IMR-90 (cell line): ENCODE measurements around the gene SLC44A5. TPM values are rescaled to one million over a fixed set of nuclear protein-coding genes. Genes with fewer than 3 reads are reported as not detected.

Experiments
- ATAC-seq: fragments of 200-7000 bp; cut with Tn5 transposase; 2 replicates; pipeline ENCODE4 v1.9.1; 2020; ENCODE audit warnings: low read depth, mild to moderate bottlenecking, moderate library complexity
- BruUV-seq: library from RNA; stranded (reverse); fragments of 400-500 nt; replicated peaks from 2 replicates; lab custom pipeline; 2021; lab: Mats Ljungman, UMichigan
- CTCF ChIA-PET: fragments of 300-600 bp; formaldehyde crosslinking; extraction: SDS; loops from one replicate; lab custom pipeline; 2021; ENCODE audit warnings: antibody characterized with exemption; lab: Yijun Ruan, JAX
- POLR2A ChIA-PET: fragments of 300-600 bp; sonication (Branson Sonifier 250); formaldehyde crosslinking; loops from one replicate; lab custom pipeline; 2022; ENCODE audit warnings: antibody characterized with exemption; ENCODE audit not compliant: unreplicated experiment; lab: Charles Lee
- DNase-seq: peaks from one replicate; pipeline ENCODE4 v3.0.0; 2013
- H2AFZ ChIP-seq: replicated peaks from 2 replicates; pipeline ENCODE3; 2013; ENCODE audit warnings: low read length, mild to moderate bottlenecking; ENCODE audit not compliant: poor library complexity
- H2AK5ac ChIP-seq: 2 replicates; pipeline ENCODE4 v1.6.1; 2013; ENCODE audit warnings: low read depth, low read length, inconsistent platforms
- H2AK9ac ChIP-seq: replicated peaks from 2 replicates; pipeline ENCODE3; 2013; ENCODE audit warnings: mild to moderate bottlenecking, low read depth, low read length, moderate library complexity; ENCODE audit not compliant: poor library complexity
- H2BK120ac ChIP-seq: 2 replicates; pipeline ENCODE4 v1.6.1; 2013; ENCODE audit warnings: low read depth, low read length, inconsistent platforms
- H2BK15ac ChIP-seq: 3 replicates; pipeline ENCODE4 v1.6.1; 2013; ENCODE audit warnings: low read depth, low read length, inconsistent platforms
- H2BK20ac ChIP-seq: 2 replicates; pipeline ENCODE4 v1.6.1; 2013; ENCODE audit warnings: low read depth, mild to moderate bottlenecking, inconsistent platforms, low read length, moderate library complexity
- H2BK5ac ChIP-seq: 2 replicates; pipeline ENCODE4 v1.6.1; 2013; ENCODE audit warnings: mild to moderate bottlenecking, low read depth, low read length, inconsistent platforms; ENCODE audit not compliant: poor library complexity, severe bottlenecking
- H3K14ac ChIP-seq: replicated peaks from 2 replicates; pipeline ENCODE4 v1.6.1; 2013; ENCODE audit warnings: low read depth, low read length, inconsistent platforms
- H3K18ac ChIP-seq: 2 replicates; pipeline ENCODE4 v1.6.1; 2013; ENCODE audit warnings: low read depth, low read length, control low read depth
- H3K23ac ChIP-seq: 2 replicates; pipeline ENCODE4 v1.6.1; 2013; ENCODE audit warnings: low read depth, low read length, inconsistent platforms
- H3K27ac ChIP-seq: 2 replicates; pipeline ENCODE4 v1.5.1; 2013; ENCODE audit warnings: mild to moderate bottlenecking, control low read depth, low read length; ENCODE audit not compliant: insufficient read depth
- H3K27me3 ChIP-seq: 2 replicates; pipeline ENCODE4 v1.6.1; 2013; ENCODE audit warnings: low read length; ENCODE audit not compliant: control insufficient read depth, insufficient read depth
- H3K36me3 ChIP-seq: 2 replicates; pipeline ENCODE4 v1.6.1; 2013; ENCODE audit warnings: low read length, mixed read lengths; ENCODE audit not compliant: control insufficient read depth, insufficient read depth
- H3K4ac ChIP-seq: 2 replicates; pipeline ENCODE4 v1.6.1; 2013; ENCODE audit warnings: low read depth, low read length, inconsistent platforms
- H3K4me1 ChIP-seq: 2 replicates; pipeline ENCODE4 v1.6.1; 2013; ENCODE audit warnings: low read length, mixed read lengths; ENCODE audit not compliant: control insufficient read depth, insufficient read depth
- H3K4me2 ChIP-seq: 2 replicates; pipeline ENCODE4 v1.6.1; 2013; ENCODE audit warnings: low read depth, mild to moderate bottlenecking, control low read depth, low read length, moderate library complexity
- H3K4me3 ChIP-seq: 2 replicates; pipeline ENCODE4 v1.5.1; 2013; ENCODE audit warnings: low read depth, mild to moderate bottlenecking, control low read depth, low read length, moderate library complexity; ENCODE audit not compliant: insufficient read depth
- H3K56ac ChIP-seq: 2 replicates; pipeline ENCODE4 v1.6.1; 2013; ENCODE audit warnings: low read length, inconsistent platforms; ENCODE audit not compliant: insufficient read depth; ENCODE audit errors: extremely low read depth
- H3K79me1 ChIP-seq, 2 experiments: 2 replicates each; pipeline ENCODE4 v1.6.1; 2013; ENCODE audit warnings: low read length in 2 of 2, inconsistent platforms in 1 of 2, low read depth in 1 of 2
- H3K9ac ChIP-seq: 2 replicates; pipeline ENCODE4 v1.6.1; 2013; ENCODE audit warnings: low read depth, low read length, control low read depth
- H3K9me1 ChIP-seq: 2 replicates; pipeline ENCODE4 v1.6.1; 2013; ENCODE audit warnings: low read length, inconsistent platforms; ENCODE audit not compliant: insufficient read depth
- H3K9me3 ChIP-seq: 2 replicates; pipeline ENCODE4 v1.6.1; 2013; ENCODE audit warnings: low read length; ENCODE audit not compliant: control insufficient read depth, insufficient read depth
- H4K20me1 ChIP-seq: 2 replicates; pipeline ENCODE4 v1.6.1; 2013; ENCODE audit warnings: low read length, inconsistent platforms; ENCODE audit not compliant: insufficient read depth
- H4K5ac ChIP-seq: 2 replicates; pipeline ENCODE4 v1.6.1; 2013; ENCODE audit warnings: mild to moderate bottlenecking, low read depth, low read length, control low read depth
- H4K8ac ChIP-seq, 2 experiments: 2 replicates each; pipeline ENCODE4 v1.6.1; 2013; ENCODE audit warnings: low read depth in 2 of 2, low read length in 2 of 2, control low read depth in 1 of 2, inconsistent platforms in 1 of 2
- H4K91ac ChIP-seq: 2 replicates; pipeline ENCODE4 v1.6.1; 2013; ENCODE audit warnings: low read depth, low read length, inconsistent platforms; ENCODE audit not compliant: insufficient read depth
- BHLHE40 ChIP-seq: fragments of 150-350 bp; IDR thresholded peaks from 2 replicates; pipeline ENCODE4 v1.6.1; 2016; ENCODE audit warnings: mild to moderate bottlenecking, low read depth, low read length
- CEBPB ChIP-seq: IDR thresholded peaks from 2 replicates; pipeline ENCODE4 v1.6.1; 2012; ENCODE audit warnings: low read depth, low read length, improper control_type of control experiment
- CHD1 ChIP-seq: IDR thresholded peaks from 2 replicates; pipeline ENCODE4 v1.6.1; 2012; ENCODE audit warnings: low read depth, low read length, improper control_type of control experiment
- FOS ChIP-seq: fragments of 150-350 bp; IDR thresholded peaks from 2 replicates; pipeline ENCODE4 v1.6.1; 2016; ENCODE audit warnings: low read depth, low read length
- MAFK ChIP-seq: IDR thresholded peaks from 2 replicates; pipeline ENCODE4 v1.6.1; 2012; ENCODE audit warnings: low read depth, low read length, improper control_type of control experiment
- MAZ ChIP-seq: IDR thresholded peaks from 2 replicates; pipeline ENCODE4 v1.6.1; 2012; ENCODE audit warnings: low read depth, mild to moderate bottlenecking, low read length, improper control_type of control experiment, moderate library complexity, borderline replicate concordance
- NFE2L2 ChIP-seq: fragments of 150-350 bp; IDR thresholded peaks from 2 replicates; pipeline ENCODE4 v1.6.1; 2016; ENCODE audit warnings: low read depth, mild to moderate bottlenecking, low read length
- RAD21 ChIP-seq: IDR thresholded peaks from 2 replicates; pipeline ENCODE4 v1.6.1; 2012; ENCODE audit warnings: low read length, improper control_type of control experiment
- RCOR1 ChIP-seq: IDR thresholded peaks from 2 replicates; pipeline ENCODE4 v1.6.1; 2012; ENCODE audit warnings: mild to moderate bottlenecking, low read length, improper control_type of control experiment; ENCODE audit not compliant: insufficient replicate concordance
- RFX5 ChIP-seq: IDR thresholded peaks from 2 replicates; pipeline ENCODE4 v1.8.0; 2012; ENCODE audit warnings: low read depth, mild to moderate bottlenecking, low read length, moderate library complexity
- SMC3 ChIP-seq: fragments of 150-350 bp; IDR thresholded peaks from 2 replicates; pipeline ENCODE4 v1.6.1; 2016; ENCODE audit warnings: low read depth, mild to moderate bottlenecking, antibody characterized with exemption, low read length, moderate library complexity
- USF2 ChIP-seq: fragments of 150-350 bp; IDR thresholded peaks from 2 replicates; pipeline ENCODE4 v1.6.1; 2017; ENCODE audit warnings: mild to moderate bottlenecking, antibody characterized with exemption, low read length, low read depth
- WGBS, 2 experiments: methylation state at CpG; one replicate each; pipeline versions ENCODE4 v1.1.5 to v1.1.7; 2013; ENCODE audit warnings: missing lambda C conversion rate in 2 of 2; ENCODE audit not compliant: insufficient read length in 1 of 2; ENCODE audit errors: extremely low coverage in 2 of 2; 5-methylcytosine and 5-hydroxymethylcytosine counted together
- dilution Hi-C: fragments of 300-500 bp; cut with HindIII; formaldehyde crosslinking; loops from one replicate; pipeline ENCODE4 v1.14.3; 2018; ENCODE audit warnings: low sequenced_read_pairs; ENCODE audit not compliant: unreplicated experiment
- in situ Hi-C: fragments of 300-500 bp; cut with MboI; formaldehyde crosslinking; loops from 3 replicates; pipeline ENCODE4 v1.14.3; 2019; ENCODE audit warnings: low sequenced_read_pairs, inconsistent platforms, mixed read lengths
- intact Hi-C: fragments of 100-400 bp; cut with micrococcal nuclease; formaldehyde crosslinking; loops from 2 replicates; pipeline ENCODE4 v1.10.0; 2022
- polyA plus RNA-seq, 3 experiments: library from polyadenylated mRNA; depleted of rRNA; stranded (reverse); fragments of >200 nt; gene quantifications; 2 replicates each; pipeline ENCODE4 v1.2.3, GENCODE V29; 2012; ENCODE audit warnings: low replicate concordance in 1 of 3
- total RNA-seq: library from RNA; depleted of rRNA; stranded (reverse); fragments of >200 nt; gene quantifications from 2 replicates; pipeline ENCODE4 v1.2.3, GENCODE V29; 2012
- TF ChIP-seq, protein P1 (sequence below): conservative IDR thresholded peaks from 2 replicates; pipeline ENCODE4 v1.5.1; 2012; ENCODE audit warnings: mild to moderate bottlenecking, low read depth, low read length, improper control_type of control experiment

SLC44A5 gene
- total and polyA plus RNA-seq, 2 of the 4 experiments (the other 2 are of a cell fraction) = under 0.01 TPM; not detected in 1

DNA sequence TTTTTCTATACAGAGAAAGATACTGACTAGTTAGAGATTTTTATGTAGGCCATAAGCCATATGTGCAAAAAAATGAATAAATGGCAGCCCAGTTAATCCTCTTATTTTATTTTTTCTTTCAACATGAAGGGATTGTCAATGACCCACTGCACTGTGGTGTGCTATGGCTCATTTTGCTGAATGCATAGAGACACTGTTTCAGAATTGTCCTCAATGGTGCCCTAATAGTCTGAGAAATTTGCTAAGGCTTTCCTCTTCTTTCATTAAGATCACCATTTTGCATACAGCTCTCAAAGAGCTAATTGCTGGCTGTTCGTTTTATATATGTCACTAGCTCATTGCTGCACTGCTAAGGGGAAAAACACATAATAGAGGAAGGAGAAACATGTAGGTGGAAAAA, 189.5 kb downstream of the SLC44A5 start:
- no peak overlapping the region for H3K27ac ChIP-seq
- H4K5ac ChIP-seq = no peak overlapping the region
- intact Hi-C loops = no loop called here
- H3K27me3 ChIP-seq = no peaks in the 10 kb centered on the region
- ChIA-PET POLR2A (no interaction called here), CTCF (no interaction called here)
- no peak for DNase-seq
- H2BK120ac ChIP-seq = no peak overlapping the region
- H3K79me1 ChIP-seq = no peaks in the 10 kb centered on the region
- no peak overlapping the region for H2BK20ac ChIP-seq
- H4K20me1 ChIP-seq = no peaks in the 10 kb centered on the region
- H4K8ac ChIP-seq = no peak overlapping the region
- no peak overlapping the region for H2AK5ac ChIP-seq
- H3K4ac ChIP-seq = no peak overlapping the region
- no peak overlapping the region for H3K9ac ChIP-seq
- H2BK15ac ChIP-seq = no peak overlapping the region
- no peak overlapping the region for H2AK9ac ChIP-seq
- H3K9me3 ChIP-seq = peaks cover 2% of the 10 kb centered on the region
- no peak overlapping the region for H2BK5ac ChIP-seq
- no peak overlapping the region for H3K4me3 ChIP-seq
- WGBS, 2 experiments = no CpG with 5 or more reads among the region's 1 CpG
- no peaks in the 10 kb centered on the region for H3K36me3 ChIP-seq
- ATAC-seq = no peak
- H3K9me1 ChIP-seq = no peaks in the 10 kb centered on the region
- no TSS peak for BruUV-seq
- dilution Hi-C loops = no loop called here
- no peak overlapping the region for H3K56ac ChIP-seq
- no peak overlapping the region for H3K4me2 ChIP-seq
- no peaks in the 10 kb centered on the region for H3K4me1 ChIP-seq
- no peak overlapping the region for H3K23ac ChIP-seq
- H3K14ac ChIP-seq = no peak overlapping the region
- TF ChIP-seq RFX5 (no peak), BHLHE40 (no peak), CEBPB (no peak), NFE2L2 (no peak), SMC3 (no peak), FOS (no peak), RCOR1 (no peak), MAZ (no peak), MAFK (no peak), CHD1 (no peak), RAD21 (no peak), USF2 (no peak)
- TF ChIP-seq, protein P1, sequence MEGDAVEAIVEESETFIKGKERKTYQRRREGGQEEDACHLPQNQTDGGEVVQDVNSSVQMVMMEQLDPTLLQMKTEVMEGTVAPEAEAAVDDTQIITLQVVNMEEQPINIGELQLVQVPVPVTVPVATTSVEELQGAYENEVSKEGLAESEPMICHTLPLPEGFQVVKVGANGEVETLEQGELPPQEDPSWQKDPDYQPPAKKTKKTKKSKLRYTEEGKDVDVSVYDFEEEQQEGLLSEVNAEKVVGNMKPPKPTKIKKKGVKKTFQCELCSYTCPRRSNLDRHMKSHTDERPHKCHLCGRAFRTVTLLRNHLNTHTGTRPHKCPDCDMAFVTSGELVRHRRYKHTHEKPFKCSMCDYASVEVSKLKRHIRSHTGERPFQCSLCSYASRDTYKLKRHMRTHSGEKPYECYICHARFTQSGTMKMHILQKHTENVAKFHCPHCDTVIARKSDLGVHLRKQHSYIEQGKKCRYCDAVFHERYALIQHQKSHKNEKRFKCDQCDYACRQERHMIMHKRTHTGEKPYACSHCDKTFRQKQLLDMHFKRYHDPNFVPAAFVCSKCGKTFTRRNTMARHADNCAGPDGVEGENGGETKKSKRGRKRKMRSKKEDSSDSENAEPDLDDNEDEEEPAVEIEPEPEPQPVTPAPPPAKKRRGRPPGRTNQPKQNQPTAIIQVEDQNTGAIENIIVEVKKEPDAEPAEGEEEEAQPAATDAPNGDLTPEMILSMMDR = no peak
- no peak overlapping the region for H3K18ac ChIP-seq
- H2AFZ ChIP-seq = no peak overlapping the region
- in situ Hi-C loops = no loop called here
- no peak overlapping the region for H4K91ac ChIP-seq
